IPS DF 6.9 (cell line): ENCODE results near the gene PLEKHA5.
"Not testable (repeated sequence)": the region's sequence is repeated elsewhere in the genome, so short reads cannot be mapped to it uniquely, and the experiment has no call there.

Experiments used
- DNase-seq: peaks from one replicate; pipeline ENCODE4 v3.0.0-alpha.2; 2013; ENCODE audit warnings: low read depth, low spot score
- H3K27ac ChIP-seq: one replicate; pipeline ENCODE4 v1.5.1; 2013; ENCODE audit warnings: low read length, control low read depth
- H3K27me3 ChIP-seq: 2 replicates; pipeline ENCODE4 v1.6.1; 2013; ENCODE audit warnings: mild to moderate bottlenecking, low read length; ENCODE audit not compliant: control insufficient read depth, insufficient read depth
- H3K36me3 ChIP-seq: 2 replicates; pipeline ENCODE4 v1.6.1; 2013; ENCODE audit warnings: low read length; ENCODE audit not compliant: control insufficient read depth, insufficient read depth
- H3K4me1 ChIP-seq: 2 replicates; pipeline ENCODE4 v1.6.1; 2013; ENCODE audit warnings: low read length; ENCODE audit not compliant: control insufficient read depth, insufficient read depth
- H3K4me3 ChIP-seq: 2 replicates; pipeline ENCODE4 v1.5.1; 2013; ENCODE audit warnings: mild to moderate bottlenecking, low read length
- H3K9me3 ChIP-seq: 2 replicates; pipeline ENCODE4 v1.6.1; 2013; ENCODE audit warnings: low read length, inconsistent platforms; ENCODE audit not compliant: control insufficient read depth, insufficient read depth
- WGBS: extraction: QIAGEN DNeasy Blood & Tissue Kit; methylation state at CpG from one replicate; pipeline ENCODE4 v1.1.7; 2013; ENCODE audit warnings: mixed read lengths, missing lambda C conversion rate; ENCODE audit not compliant: insufficient read length, insufficient coverage; 5-methylcytosine and 5-hydroxymethylcytosine counted together

Gene PLEKHA5

GRCh38 chr12:19166956-19167355 lies 37.4 kb downstream of the PLEKHA5 start:
- Histone ChIP-seq H3K4me3 (no peak overlapping the region), H3K4me1 (peaks cover 3% of the 10 kb centered on the region; the same call in 1 of the 2 replicates), H3K36me3 (no peaks in the 10 kb centered on the region), H3K27me3 (no peaks in the 10 kb centered on the region), H3K9me3 (no peaks in the 10 kb centered on the region), H3K27ac (no peak overlapping the region)
- DNase-seq: no peak
- WGBS: no CpG with 5 or more reads among the region's 2 CpGs

GRCh38 chr12:19167708-19168107 lies 38.2 kb downstream of the PLEKHA5 start:
- H3K27ac ChIP-seq: no peak overlapping the region
- WGBS: no CpG with 5 or more reads among the region's 1 CpG

GRCh38 chr12:19168644-19169043 lies 39.1 kb downstream of the PLEKHA5 start:
- no peak overlapping the region for H3K4me3 ChIP-seq
- peaks cover 3% of the 10 kb centered on the region; the same call in 1 of the 2 replicates for H3K4me1 ChIP-seq
- no peak overlapping the region for H3K27ac ChIP-seq
- H3K9me3 ChIP-seq: no peaks in the 10 kb centered on the region
- DNase-seq: no peak
- no peaks in the 10 kb centered on the region for H3K27me3 ChIP-seq
- no peaks in the 10 kb centered on the region for H3K36me3 ChIP-seq

More at GRCh38 chr12:19167708-19168107, 38.2 kb downstream of the PLEKHA5 start:
- H3K36me3 ChIP-seq: no peaks in the 10 kb centered on the region
- no peak overlapping the region for H3K4me3 ChIP-seq
- H3K4me1 ChIP-seq: peaks cover 3% of the 10 kb centered on the region; the same call in 1 of the 2 replicates
- no peaks in the 10 kb centered on the region for H3K9me3 ChIP-seq
- no peak for DNase-seq
- no peaks in the 10 kb centered on the region for H3K27me3 ChIP-seq

- Histone ChIP-seq H3K27ac (no peak overlapping the region), H3K4me1 (peaks cover 3% of the 10 kb centered on the region; the same call in 1 of the 2 replicates), H3K36me3 (no peaks in the 10 kb centered on the region), H3K4me3 (no peak overlapping the region), H3K27me3 (no peaks in the 10 kb centered on the region), H3K9me3 (no peaks in the 10 kb centered on the region)
- DNase-seq: no peak
- no CpG with 5 or more reads among the region's 1 CpG for WGBS
These were observed 39.7 kb downstream of the PLEKHA5 start for GRCh38 chr12:19169222-19169621.

GRCh38 chr12:19170286-19170685 lies 40.8 kb downstream of the PLEKHA5 start:
- H3K4me1 ChIP-seq: not testable (repeated sequence)

GRCh38 chr12:19171731-19172130 lies 42.2 kb downstream of the PLEKHA5 start:
- Histone ChIP-seq H3K27ac (no peak overlapping the region), H3K27me3 (no peaks in the 10 kb centered on the region), H3K4me3 (no peak overlapping the region), H3K36me3 (no peaks in the 10 kb centered on the region; the same call in 1 of the 2 replicates), H3K4me1 (no peaks in the 10 kb centered on the region), H3K9me3 (no peaks in the 10 kb centered on the region)
- no CpG with 5 or more reads among the region's 2 CpGs for WGBS
- no peak for DNase-seq

More at GRCh38 chr12:19170286-19170685, 40.8 kb downstream of the PLEKHA5 start:
- not testable (repeated sequence) for DNase-seq, H3K27me3 ChIP-seq, H3K36me3 ChIP-seq, H3K9me3 ChIP-seq, H3K4me3 ChIP-seq, H3K27ac ChIP-seq
- WGBS: 100% methylated on average over 2 of the region's 9 CpGs

GRCh38 chr12:19177754-19178153 lies 48.2 kb downstream of the PLEKHA5 start:
- no peak for DNase-seq
- H3K4me3 ChIP-seq: no peak overlapping the region
- no peaks in the 10 kb centered on the region for H3K4me1 ChIP-seq
- H3K9me3 ChIP-seq: no peaks in the 10 kb centered on the region
- no peaks in the 10 kb centered on the region for H3K27me3 ChIP-seq
- no peaks in the 10 kb centered on the region; the same call in 1 of the 2 replicates for H3K36me3 ChIP-seq
- no peak overlapping the region for H3K27ac ChIP-seq
- no CpG with 5 or more reads among the region's 3 CpGs for WGBS

GRCh38 chr12:19179986-19180385 lies 50.5 kb downstream of the PLEKHA5 start:
- no CpG with 5 or more reads among the region's 4 CpGs for WGBS
- Histone ChIP-seq H3K27me3 (no peaks in the 10 kb centered on the region), H3K4me3 (no peak overlapping the region), H3K36me3 (no peaks in the 10 kb centered on the region; the same call in 1 of the 2 replicates), H3K27ac (no peak overlapping the region), H3K9me3 (no peaks in the 10 kb centered on the region), H3K4me1 (no peaks in the 10 kb centered on the region; the same call in 1 of the 2 replicates)
- DNase-seq: no peak

GRCh38 chr12:19181666-19182426 lies 52.3 kb downstream of the PLEKHA5 start:
- Histone ChIP-seq H3K4me3 (no peak overlapping the region), H3K36me3 (no peaks in the 10 kb centered on the region), H3K27ac (no peak overlapping the region), H3K9me3 (no peaks in the 10 kb centered on the region), H3K27me3 (no peaks in the 10 kb centered on the region), H3K4me1 (peaks cover under 1% of the 10 kb centered on the region; the same call in 1 of the 2 replicates)
- no peak for DNase-seq
- no CpG with 5 or more reads among the region's 8 CpGs for WGBS

GRCh38 chr12:19183121-19183838 lies 53.7 kb downstream of the PLEKHA5 start:
- DNase-seq: no peak
- no peaks in the 10 kb centered on the region for H3K36me3 ChIP-seq
- no peaks in the 10 kb centered on the region for H3K9me3 ChIP-seq
- H3K27me3 ChIP-seq: no peaks in the 10 kb centered on the region
- H3K4me1 ChIP-seq: peaks cover 1% of the 10 kb centered on the region; the same call in 1 of the 2 replicates
- H3K27ac ChIP-seq: no peak overlapping the region
- whole genome bisulfite sequencing: no CpG with 5 or more reads among the region's 5 CpGs
- H3K4me3 ChIP-seq: no peak overlapping the region
